OCI-LY3 (cell line): ENCODE data around the gene TLE4.

Experiments
- H2AFZ ChIP-seq: fragments of 200-600, 300-600 bp; shearing (Covaris generic); 2 replicates; pipeline ENCODE4 v1.6.0; 2014; ENCODE audit warnings: antibody characterized with exemption, low read depth, low read length
- H3K27ac ChIP-seq: fragments of 200-600, 300-600 bp; sonication (generic); 2 replicates; pipeline ENCODE4 v1.5.1; 2014; ENCODE audit warnings: mild to moderate bottlenecking, low read length, moderate library complexity, mixed read lengths
- H3K27me3 ChIP-seq: fragments of 200-600, 300-600 bp; sonication (generic); 2 replicates; pipeline ENCODE4 v1.6.1; 2014; ENCODE audit warnings: low read depth, low read length, mixed read lengths
- H3K36me3 ChIP-seq: fragments of 200-600, 300-600 bp; sonication (generic); replicated peaks from 2 replicates; pipeline ENCODE3; 2014; ENCODE audit warnings: low read depth, low read length, mixed read lengths
- H3K4me1 ChIP-seq: fragments of 300-600, 200-600 bp; sonication (generic); 2 replicates; pipeline ENCODE4 v1.6.1; 2014; ENCODE audit warnings: low read length, mixed read lengths
- H3K4me2 ChIP-seq: fragments of 200-600, 300-600 bp; sonication (generic); 2 replicates; pipeline ENCODE4 v1.6.1; 2014; ENCODE audit warnings: low read length, mixed read lengths
- H3K4me3 ChIP-seq: fragments of 300-600, 200-600 bp; sonication (generic); 2 replicates; pipeline ENCODE4 v1.5.1; 2014; ENCODE audit warnings: antibody characterized with exemption, mild to moderate bottlenecking, low read length, moderate library complexity
- H3K79me2 ChIP-seq: fragments of 300-600, 200-600 bp; shearing (Covaris generic); 2 replicates; pipeline ENCODE4 v1.6.1; 2014; ENCODE audit warnings: mild to moderate bottlenecking, low read length, mixed read lengths
- H3K9ac ChIP-seq: fragments of 300-600, 200-600 bp; shearing (Covaris generic); 2 replicates; pipeline ENCODE4 v1.6.0; 2014; ENCODE audit warnings: mild to moderate bottlenecking, low read length, moderate library complexity
- H3K9me3 ChIP-seq: fragments of 200-600, 300-600 bp; shearing (Covaris generic); 2 replicates; pipeline ENCODE4 v1.6.1; 2014; ENCODE audit warnings: low read length, mixed read lengths; ENCODE audit not compliant: insufficient read depth
- H4K20me1 ChIP-seq: fragments of 200-600, 300-600 bp; sonication (generic); 2 replicates; pipeline ENCODE4 v1.6.1; 2016; ENCODE audit warnings: low read length, mixed read lengths; ENCODE audit not compliant: insufficient read depth
- CTCF ChIP-seq: fragments of 200-600, 300-600 bp; sonication (generic); IDR thresholded peaks from 2 replicates; pipeline ENCODE4 v1.5.1; 2014; ENCODE audit warnings: antibody characterized with exemption, low read length, low read depth
- EZH2phosphoT487 ChIP-seq: fragments of 200-600 bp; shearing (Covaris generic); IDR thresholded peaks from 2 replicates; pipeline ENCODE4 v1.6.1; 2018; ENCODE audit warnings: antibody characterized with exemption, mixed run types, low read depth

TLE4 gene

GRCh38 chr9:79551586-79551985 lies 20.2 kb upstream of the TLE4 start:
- TF ChIP-seq EZH2phosphoT487 (no peak), CTCF (no peak)
- Histone ChIP-seq H3K4me2 (no peak overlapping the region), H3K4me3 (no peak overlapping the region), H3K27me3 (no peaks in the 10 kb centered on the region), H3K27ac (no peak overlapping the region), H4K20me1 (no peaks in the 10 kb centered on the region), H3K36me3 (no peaks in the 10 kb centered on the region), H2AFZ (no peak overlapping the region), H3K79me2 (no peaks in the 10 kb centered on the region), H3K9me3 (no peaks in the 10 kb centered on the region), H3K4me1 (no peaks in the 10 kb centered on the region), H3K9ac (no peak overlapping the region)

- H3K36me3 ChIP-seq = no peaks in the 10 kb centered on the region
- no peak overlapping the region for H2AFZ ChIP-seq
- H3K4me2 ChIP-seq = no peak overlapping the region
- H3K27ac ChIP-seq = no peak overlapping the region
- H3K9ac ChIP-seq = no peak overlapping the region
- no peaks in the 10 kb centered on the region for H3K4me1 ChIP-seq
- H3K79me2 ChIP-seq = no peaks in the 10 kb centered on the region
- H4K20me1 ChIP-seq = no peaks in the 10 kb centered on the region
- no peak for TF ChIP-seq EZH2phosphoT487
- TF ChIP-seq CTCF = no peak
- no peaks in the 10 kb centered on the region for H3K9me3 ChIP-seq
- H3K4me3 ChIP-seq = no peak overlapping the region
- no peaks in the 10 kb centered on the region for H3K27me3 ChIP-seq
Observed at GRCh38 chr9:79551994-79552393, 19.8 kb upstream of the TLE4 start.

GRCh38 chr9:79555474-79556089 lies 16.2 kb upstream of the TLE4 start:
- no peak overlapping the region for H3K4me2 ChIP-seq
- no peak for TF ChIP-seq EZH2phosphoT487
- TF ChIP-seq CTCF = no peak
- no peaks in the 10 kb centered on the region for H3K4me1 ChIP-seq
- H3K79me2 ChIP-seq = no peaks in the 10 kb centered on the region
- H3K27ac ChIP-seq = no peak overlapping the region
- H4K20me1 ChIP-seq = no peaks in the 10 kb centered on the region
- H3K27me3 ChIP-seq = no peaks in the 10 kb centered on the region
- no peak overlapping the region for H3K4me3 ChIP-seq
- H2AFZ ChIP-seq = no peak overlapping the region
- no peak overlapping the region for H3K9ac ChIP-seq
- no peaks in the 10 kb centered on the region for H3K9me3 ChIP-seq
- H3K36me3 ChIP-seq = no peaks in the 10 kb centered on the region

- no peak overlapping the region for H3K4me2 ChIP-seq
- H3K4me1 ChIP-seq = peaks cover 6% of the 10 kb centered on the region; the same call in 1 of the 2 replicates
- TF ChIP-seq EZH2phosphoT487 (no peak), CTCF (no peak)
- no peaks in the 10 kb centered on the region for H3K36me3 ChIP-seq
- H2AFZ ChIP-seq = no peak overlapping the region
- H3K27me3 ChIP-seq = no peaks in the 10 kb centered on the region
- H3K9me3 ChIP-seq = no peaks in the 10 kb centered on the region
- no peaks in the 10 kb centered on the region for H4K20me1 ChIP-seq
- H3K79me2 ChIP-seq = no peaks in the 10 kb centered on the region
- no peak overlapping the region for H3K9ac ChIP-seq
- H3K4me3 ChIP-seq = no peak overlapping the region
- no peak overlapping the region for H3K27ac ChIP-seq
Observed at GRCh38 chr9:79559495-79560181, 12.1 kb upstream of the TLE4 start.
